Epithelial cell of proximal tubule (primary cell): ENCODE results near the gene SFTA2. TPM values are rescaled to one million over a fixed set of nuclear protein-coding genes. Genes with fewer than 3 reads are reported as not detected.

Experiments
- DNase-seq: peaks from one replicate; pipeline ENCODE4 v3.0.0-alpha.2; 2011; ENCODE audit warnings: low read depth
- H3K4me3 ChIP-seq: 2 replicates; pipeline ENCODE4 v1.5.1; 2011; ENCODE audit warnings: low read depth, mild to moderate bottlenecking, low read length
- CTCF ChIP-seq: conservative IDR thresholded peaks from 2 replicates; pipeline ENCODE4 v1.5.1; 2012; ENCODE audit warnings: low read depth, mild to moderate bottlenecking, low read length
- total RNA-seq: library from RNA; depleted of rRNA; stranded (reverse); fragments of >200 nt; gene quantifications from 2 replicates; pipeline ENCODE4 v1.2.3, GENCODE V29; 2015

Gene SFTA2
- total RNA-seq, 1 donor from 2014 or later: 8.7 TPM

GRCh38 chr6:30966154-30966553 is 34.2 kb upstream of the SFTA2 start:
- no peak for TF ChIP-seq CTCF
- DNase-seq: no peak
- no peak overlapping the region for H3K4me3 ChIP-seq

GRCh38 chr6:30965140-30965601 is 33.2 kb upstream of the SFTA2 start:
- DNase-seq: no peak
- no peak for TF ChIP-seq CTCF
- H3K4me3 ChIP-seq: no peak overlapping the region

GRCh38 chr6:30964075-30964474 is 32.1 kb upstream of the SFTA2 start:
- no peak for TF ChIP-seq CTCF
- no peak for DNase-seq
- no peak overlapping the region for H3K4me3 ChIP-seq

- TF ChIP-seq CTCF: no peak
- H3K4me3 ChIP-seq: no peak overlapping the region
- no peak for DNase-seq
These were observed 31.7 kb upstream of the SFTA2 start for GRCh38 chr6:30963641-30964040.

- no peak for TF ChIP-seq CTCF
- H3K4me3 ChIP-seq: no peak overlapping the region
- no peak for DNase-seq
These were observed 30.7 kb upstream of the SFTA2 start for GRCh38 chr6:30962716-30963115.

- no peak for TF ChIP-seq CTCF
- peak; percentile 50 for DNase-seq
- no peak overlapping the region for H3K4me3 ChIP-seq
These were observed 29.1 kb upstream of the SFTA2 start for GRCh38 chr6:30960907-30961673.

GRCh38 chr6:30957716-30958115 is 25.7 kb upstream of the SFTA2 start:
- no peak for DNase-seq
- H3K4me3 ChIP-seq: no peak overlapping the region
- no peak for TF ChIP-seq CTCF
